Tibial nerve (tissue), 4 donors: ENCODE measurements around the gene THRAP3. TPM values are rescaled to one million over a fixed set of nuclear protein-coding genes. Genes with fewer than 3 reads are reported as not detected.

ENCODE experiments used
- DNase-seq, 2 donors: peaks; one replicate each; pipeline ENCODE4 v3.0.0-alpha.2; 2019; ENCODE audit warnings: low spot score in 2 of 2
- H3K27ac ChIP-seq, 4 donors: fragments of 200-600 bp; sonication (generic) in 3 of 4; one replicate each; pipeline ENCODE4 v1.5.1; 2017 to 2019; ENCODE audit warnings: mild to moderate bottlenecking in 1 of 4
- H3K27me3 ChIP-seq, 2 donors: fragments of 200-600 bp; sonication (generic) in 1 of 2; one replicate each; pipeline versions ENCODE4 v1.5.1 to v1.6.0; 2017 to 2019
- H3K36me3 ChIP-seq, 3 donors: fragments of 200-600 bp; sonication (generic); one replicate each; pipeline ENCODE4 v1.5.1; 2018 to 2019
- H3K4me1 ChIP-seq, 4 donors: fragments of 200-600 bp; sonication (generic) in 3 of 4; one replicate each; pipeline ENCODE4 v1.5.1; 2017 to 2019
- H3K4me3 ChIP-seq, 4 donors: fragments of 200-600 bp; sonication (generic) in 3 of 4; one replicate each; pipeline ENCODE4 v1.5.1; 2017 to 2019; ENCODE audit warnings: mild to moderate bottlenecking in 1 of 4, moderate library complexity in 1 of 4
- H3K9me3 ChIP-seq, 4 donors: fragments of 200-600 bp; sonication (generic) in 3 of 4; one replicate each; pipeline ENCODE4 v1.5.1; 2017 to 2019
- EP300 ChIP-seq, 2 donors: sonication (generic); formaldehyde crosslinking; IDR thresholded peaks; one replicate each; pipeline ENCODE4 v1.6.1; 2017; ENCODE audit warnings: antibody characterized with exemption in 2 of 2, mild to moderate bottlenecking in 1 of 2
- POLR2A ChIP-seq, 2 donors: fragments of 450-650 bp; IDR thresholded peaks; one replicate each; pipeline ENCODE4 v1.6.1; 2017; ENCODE audit warnings: antibody characterized with exemption in 2 of 2, mild to moderate bottlenecking in 2 of 2, moderate library complexity in 2 of 2
- WGBS, 2 donors: methylation state at CpG; one replicate each; pipeline ENCODE4 v1.1.5; 2018; 5-methylcytosine and 5-hydroxymethylcytosine counted together
- total RNA-seq, 4 donors: library from RNA; depleted of rRNA; stranded (reverse); fragments of >200 nt; gene quantifications; one replicate each; pipeline ENCODE4 v1.1.0, GENCODE V29; 2016
- TF ChIP-seq, protein P1 (sequence below), 5 experiments: fragments of 200-600 bp in 3 of 5; fragments of 450-650 bp in 2 of 5; sonication (generic) in 3 of 5; IDR thresholded peaks; one replicate each; pipeline ENCODE4 v1.5.1; 2016 to 2019; ENCODE audit warnings: antibody characterized with exemption in 5 of 5, mild to moderate bottlenecking in 3 of 5, moderate library complexity in 2 of 5

The THRAP3 gene
- total RNA-seq, 4 donors from 2014 or later: 89.2 to 114 (median 97.0) TPM

DNA sequence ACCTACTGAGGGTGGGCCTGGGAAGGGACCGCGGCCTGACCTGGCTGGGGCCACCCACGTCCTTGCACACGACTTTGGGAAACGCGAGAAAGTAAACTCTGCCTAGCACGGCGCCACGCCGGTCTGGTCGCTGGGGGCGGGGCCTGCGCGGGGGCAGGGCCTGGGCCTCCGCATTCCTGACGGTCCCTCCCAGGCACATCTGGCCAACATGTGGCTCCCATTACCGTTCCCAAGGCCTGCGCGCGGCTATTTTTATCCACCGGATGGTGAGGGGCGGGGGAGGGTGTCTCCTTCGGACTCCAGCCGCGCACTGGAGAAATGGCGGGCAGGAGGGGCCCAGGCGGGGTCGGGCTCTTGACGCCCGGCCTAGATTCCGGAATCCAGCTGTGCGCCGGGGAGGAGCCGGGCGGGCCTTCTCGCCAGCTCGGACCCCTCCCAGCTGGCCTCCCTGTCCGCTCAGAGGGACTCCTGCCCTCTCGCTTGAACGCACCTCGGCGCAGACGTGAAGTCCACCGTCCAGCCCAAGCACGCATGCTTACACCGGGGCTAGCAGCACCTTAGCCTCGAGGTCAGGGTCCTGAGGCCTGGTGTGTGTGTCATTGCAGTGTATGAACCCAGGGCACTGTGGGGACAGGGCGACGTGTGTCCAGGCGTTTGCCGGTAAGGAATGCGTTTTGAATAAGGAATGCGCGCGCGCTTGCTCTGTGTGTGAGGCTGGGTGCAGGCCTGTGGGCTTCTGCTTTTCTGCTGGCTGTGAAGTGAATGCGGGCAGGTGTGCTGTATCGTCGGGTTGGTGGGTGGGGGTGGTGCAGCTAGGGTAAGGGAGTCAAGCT lies 97.1 kb downstream of the THRAP3 start:
- Histone ChIP-seq H3K36me3 (peaks cover 0 to 6% (median 0%) of the 10 kb centered on the region in 3 donors), H3K27ac (peak overlapping the region; percentile 84 to 95 (median 86)), H3K4me1 (peaks cover 5 to 37% (median 22%) of the 10 kb centered on the region in 4 donors), H3K4me3 (peak overlapping the region; percentile 23 to 66 (median 46)), H3K9me3 (no peaks in the 10 kb centered on the region), H3K27me3 (no peaks in the 10 kb centered on the region)
- peak; percentile 73 to 78 for DNase-seq
- WGBS, 2 donors: 42 to 43% methylated on average over 46 to 59 of the region's 59 CpGs
- TF ChIP-seq EP300 (IDR thresholded peaks at IDR 0.05) (peak in 1 of 2 donors; percentile 62), POLR2A (IDR thresholded peaks at IDR 0.05) (peak in 1 of 2 donors; percentile 16)
- TF ChIP-seq, protein P1, sequence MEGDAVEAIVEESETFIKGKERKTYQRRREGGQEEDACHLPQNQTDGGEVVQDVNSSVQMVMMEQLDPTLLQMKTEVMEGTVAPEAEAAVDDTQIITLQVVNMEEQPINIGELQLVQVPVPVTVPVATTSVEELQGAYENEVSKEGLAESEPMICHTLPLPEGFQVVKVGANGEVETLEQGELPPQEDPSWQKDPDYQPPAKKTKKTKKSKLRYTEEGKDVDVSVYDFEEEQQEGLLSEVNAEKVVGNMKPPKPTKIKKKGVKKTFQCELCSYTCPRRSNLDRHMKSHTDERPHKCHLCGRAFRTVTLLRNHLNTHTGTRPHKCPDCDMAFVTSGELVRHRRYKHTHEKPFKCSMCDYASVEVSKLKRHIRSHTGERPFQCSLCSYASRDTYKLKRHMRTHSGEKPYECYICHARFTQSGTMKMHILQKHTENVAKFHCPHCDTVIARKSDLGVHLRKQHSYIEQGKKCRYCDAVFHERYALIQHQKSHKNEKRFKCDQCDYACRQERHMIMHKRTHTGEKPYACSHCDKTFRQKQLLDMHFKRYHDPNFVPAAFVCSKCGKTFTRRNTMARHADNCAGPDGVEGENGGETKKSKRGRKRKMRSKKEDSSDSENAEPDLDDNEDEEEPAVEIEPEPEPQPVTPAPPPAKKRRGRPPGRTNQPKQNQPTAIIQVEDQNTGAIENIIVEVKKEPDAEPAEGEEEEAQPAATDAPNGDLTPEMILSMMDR (IDR thresholded peaks at IDR 0.05): no peak

DNA sequence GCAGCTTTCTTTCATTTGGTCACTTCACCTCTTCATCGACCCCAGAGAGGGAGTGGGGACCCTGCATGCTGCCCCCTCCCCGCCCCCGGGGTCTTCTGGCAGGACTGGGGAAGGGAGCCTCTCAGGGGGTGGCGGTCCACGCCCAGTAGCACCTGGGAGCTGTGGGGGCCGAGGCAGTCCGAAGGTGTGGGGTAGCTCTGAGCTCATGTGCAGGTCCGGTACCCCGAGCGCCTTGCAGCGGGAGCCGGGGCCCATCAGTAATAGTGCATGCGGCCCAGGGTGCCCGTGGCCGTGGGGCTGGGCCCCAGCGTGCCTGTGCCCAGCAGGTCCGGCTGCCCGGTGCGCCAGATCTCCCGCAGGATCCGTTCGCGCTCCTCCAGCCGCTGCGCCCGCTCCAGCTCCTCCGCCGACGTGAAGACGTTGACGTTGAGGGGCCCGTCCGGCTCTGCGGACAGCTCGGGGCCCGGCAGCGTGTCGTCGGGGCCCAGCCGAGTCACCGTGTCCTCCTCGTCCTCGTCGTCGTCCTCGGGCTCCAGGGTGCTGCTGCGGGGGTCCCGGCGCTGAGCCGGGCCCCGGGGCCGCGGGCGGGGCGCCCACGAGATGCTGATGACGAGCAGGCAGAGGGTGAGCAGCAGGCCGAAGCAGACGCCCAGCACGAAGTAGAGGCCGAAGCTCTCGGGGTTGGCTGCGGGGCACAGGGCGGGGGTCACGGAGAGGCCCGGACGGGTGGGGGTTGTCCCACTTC lies 98.0 kb downstream of the THRAP3 start:
- Histone ChIP-seq H3K9me3 (no peaks in the 10 kb centered on the region), H3K36me3 (peaks cover 0 to 6% (median 0%) of the 10 kb centered on the region in 3 donors), H3K27me3 (no peaks in the 10 kb centered on the region), H3K4me3 (peak overlapping the region; percentile 61 to 73 (median 68)), H3K27ac (peak overlapping the region; percentile 84 to 95 (median 86)), H3K4me1 (peaks cover 5 to 37% (median 22%) of the 10 kb centered on the region in 4 donors)
- TF ChIP-seq POLR2A (IDR thresholded peaks at IDR 0.05) (no peak), EP300 (IDR thresholded peaks at IDR 0.05) (no peak)
- 36 to 44% methylated on average over 42 to 45 of the region's 67 CpGs for WGBS, 2 donors
- DNase-seq: no peak

DNA sequence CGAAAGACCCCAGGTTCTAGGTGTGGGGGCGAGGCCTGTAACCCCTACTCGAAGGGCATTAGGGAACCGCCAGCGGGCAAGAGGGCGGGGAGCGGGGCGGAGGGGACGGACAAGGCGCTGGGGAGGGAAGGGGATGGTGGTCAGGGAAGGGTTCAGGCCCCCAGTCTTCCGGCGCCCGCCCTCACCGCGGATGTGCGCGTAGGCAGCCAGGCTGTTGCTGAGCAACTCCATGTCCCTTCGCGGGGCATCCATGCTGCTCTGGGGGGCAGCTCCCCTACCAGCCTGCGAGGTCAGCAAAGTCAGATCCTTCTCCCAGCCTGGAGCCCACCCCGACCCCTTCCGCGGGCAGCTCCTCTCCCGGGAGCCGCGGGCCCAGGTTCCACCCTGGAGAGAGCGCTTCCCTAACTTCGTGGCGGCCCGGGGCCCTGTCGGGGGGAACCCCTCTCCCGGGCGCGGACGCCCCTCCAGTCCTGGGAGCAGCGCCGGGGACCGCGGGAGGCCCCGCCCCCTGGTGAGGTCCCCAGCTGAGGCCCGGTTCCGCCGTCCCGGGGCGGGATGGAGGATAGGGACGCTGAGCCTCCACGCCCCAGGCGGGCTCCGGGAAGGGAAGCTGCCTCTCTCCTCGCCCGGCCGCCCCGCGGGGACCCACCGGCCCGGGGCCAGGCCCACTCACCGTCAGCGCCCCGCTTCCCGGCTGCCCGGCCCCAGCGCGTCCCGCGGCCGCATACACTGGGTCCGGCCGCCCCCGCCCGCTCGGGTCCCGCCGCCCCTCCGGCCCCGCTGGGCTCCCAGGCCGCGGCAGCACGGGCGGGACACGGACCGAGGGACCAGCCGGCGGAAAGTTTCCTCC lies 98.8 kb downstream of the THRAP3 start:
- H3K9me3 ChIP-seq: no peaks in the 10 kb centered on the region
- H3K4me3 ChIP-seq: peak overlapping the region; percentile 61 to 73 (median 68)
- WGBS, 2 donors: 5 to 6% methylated on average over 34 to 58 of the region's 83 CpGs
- TF ChIP-seq, protein P1 (IDR thresholded peaks at IDR 0.05): no peak
- peak in 1 of 2 donors; percentile 37 for TF ChIP-seq POLR2A (IDR thresholded peaks at IDR 0.05)
- no peak for TF ChIP-seq EP300 (IDR thresholded peaks at IDR 0.05)
- H3K27ac ChIP-seq: peak overlapping the region; percentile 84 to 95 (median 86)
- peaks cover 5 to 37% (median 22%) of the 10 kb centered on the region in 4 donors for H3K4me1 ChIP-seq
- peaks cover 0 to 6% (median 0%) of the 10 kb centered on the region in 3 donors for H3K36me3 ChIP-seq
- no peaks in the 10 kb centered on the region for H3K27me3 ChIP-seq
- peak in 1 of 2 donors; percentile 24 for DNase-seq

DNA sequence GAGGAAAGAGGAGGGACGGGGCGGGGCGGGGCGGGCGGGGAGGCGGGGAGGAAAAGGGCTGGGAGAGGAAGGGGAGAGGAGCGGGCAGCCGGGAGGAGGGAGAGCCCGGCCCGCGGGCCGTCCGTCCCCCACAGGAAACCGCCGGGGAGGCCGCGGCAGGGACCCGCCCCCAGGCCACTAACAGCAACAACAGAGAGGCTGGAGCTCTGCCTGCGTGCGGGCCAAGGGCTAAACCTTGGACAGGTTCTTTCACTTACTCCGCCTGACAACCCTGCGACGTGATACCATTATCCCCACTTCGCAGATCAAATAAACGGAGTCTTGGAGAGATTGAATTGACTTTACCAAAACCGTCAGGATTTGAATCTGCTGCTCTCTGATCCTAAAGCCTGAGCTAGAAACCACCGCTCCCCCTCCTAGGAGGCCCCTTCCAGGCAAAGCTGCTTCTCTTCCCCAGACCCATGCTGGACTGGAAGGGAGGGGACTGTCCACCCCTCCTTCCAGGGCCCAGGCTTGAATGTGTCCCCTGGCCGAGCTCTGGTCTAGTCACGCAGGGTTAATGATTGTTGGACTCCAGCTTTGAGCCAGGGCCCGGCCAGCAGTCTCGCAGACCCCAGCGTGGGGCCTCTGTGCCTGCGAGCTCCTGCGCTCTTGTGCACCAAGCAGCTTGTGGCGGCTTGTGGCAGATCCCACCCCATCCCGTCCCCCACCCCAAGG lies 99.6 kb downstream of the THRAP3 start, which contains the start of gene EVA1B:
Gene EVA1B, minus strand, starts transcription at position 10 of the 717 bp plus-strand sequence. CDS start 608 bp downstream, outside the sequence.
- Histone ChIP-seq H3K27me3 (no peaks in the 10 kb centered on the region), H3K27ac (peak within 1 kb of the TSS; percentile 84 to 95 (median 86)), H3K4me1 (peaks cover 5 to 45% (median 24%) of the 10 kb centered on the region in 4 donors), H3K9me3 (no peaks in the 10 kb centered on the region), H3K36me3 (peaks cover 0 to 6% (median 0%) of the 10 kb centered on the region in 3 donors), H3K4me3 (peak within 1 kb of the TSS; percentile 61 to 73 (median 68))
- TF ChIP-seq POLR2A (IDR thresholded peaks at IDR 0.05): peak in 1 of 2 donors; percentile 7
- peak in 1 of 2 donors; percentile 12 for TF ChIP-seq EP300 (IDR thresholded peaks at IDR 0.05)
- TF ChIP-seq, protein P1 (IDR thresholded peaks at IDR 0.05): no peak
- 3 to 8% methylated on average over 11 to 35 of the region's 36 CpGs for WGBS, 2 donors
- peak; percentile 57 to 66 for DNase-seq
